ENCODE results near the gene ZNF205. TPM values are rescaled to one million over a fixed set of nuclear protein-coding genes. Genes with fewer than 3 reads are reported as not detected.

ZNF205 gene
- total RNA-seq, 1 experiment from 2014 or later, result 17.0 TPM

- Histone ChIP-seq H3K27ac (ENCODE audit: low read depth, low read length) (no peak overlapping the region), H3K9ac (ENCODE audit: low read length) (no peak overlapping the region), H3K4me1 (ENCODE audit: control insufficient read depth in 1 of 2, insufficient read depth in 2 of 2, low read length in 2 of 2) (no peaks in the 10 kb centered on the region), H3K79me2 (ENCODE audit: insufficient read depth, low read length) (no peaks in the 10 kb centered on the region), H3K9me3 (ENCODE audit: control insufficient read depth in 1 of 2, insufficient read depth in 1 of 2, low read depth in 1 of 2, low read length in 2 of 2) (no peaks in the 10 kb centered on the region), H4K20me1 (ENCODE audit: insufficient read depth) (no peaks in the 10 kb centered on the region), H3K4me2 (ENCODE audit: low read length) (no peak overlapping the region), H2AFZ (ENCODE audit: low read depth, low read length, poor library complexity, severe bottlenecking) (no peak overlapping the region), H3K4me3 (replicated peaks in 1 of 2; ENCODE audit: low read depth in 1 of 2, low read length in 2 of 2) (no peak overlapping the region), H3K9me2 (ENCODE audit: insufficient read depth) (no peaks in the 10 kb centered on the region), H3K27me3 (ENCODE audit: insufficient read depth, low read length) (no peaks in the 10 kb centered on the region), H3K36me3 (ENCODE audit: control insufficient read depth in 1 of 2, insufficient read depth in 2 of 2, low read length in 2 of 2) (no peaks in the 10 kb centered on the region)
- intact Hi-C loops (cut with micrococcal nuclease), result no loop called here
- TF ChIP-seq RAD21 (IDR thresholded peaks at IDR 0.05; ENCODE audit: low read depth) (peak; percentile 34; the same call in 1 of the 2 replicates), SIN3A (IDR thresholded peaks at IDR 0.05; ENCODE audit: low read depth) (no peak), CTCF (IDR thresholded peaks at IDR 0.05 in 2 of 3, conservative IDR thresholded peaks at IDR 0.05 in 1 of 3; ENCODE audit: borderline replicate concordance in 1 of 3, insufficient read depth in 1 of 3, low read depth in 2 of 3, low read length in 2 of 3) (peak; percentile 42 to 50 (median 44); a peak in 5 of 6 replicates), ELF1 (IDR thresholded peaks at IDR 0.05; ENCODE audit: borderline replicate concordance, low read depth) (no peak), FOSL1 (IDR thresholded peaks at IDR 0.05; ENCODE audit: low read depth) (no peak)
- DNase-seq (ENCODE audit: low read depth, low spot score) (no peak), ATAC-seq (peak; percentile 68)
- ChIA-PET RAD21 (ENCODE audit: low non-redundant PET in 1 of 2, low total read pairs in 2 of 2, uncharacterized antibody in 2 of 2, unreplicated experiment in 2 of 2) (no interaction called here), CTCF (interaction anchor here (0.5 to 1.3 kb wide), 3 partner anchors 10 to 59 kb away, joined by 3 read pairs; no protein-coding TSS in a partner anchor), POLR2A (no interaction called here)
- BruUV-seq (replicated peaks), result no TSS peak
Observed at GRCh38 chr16:3087243-3088235, 24.8 kb upstream of the ZNF205 start.

DNA sequence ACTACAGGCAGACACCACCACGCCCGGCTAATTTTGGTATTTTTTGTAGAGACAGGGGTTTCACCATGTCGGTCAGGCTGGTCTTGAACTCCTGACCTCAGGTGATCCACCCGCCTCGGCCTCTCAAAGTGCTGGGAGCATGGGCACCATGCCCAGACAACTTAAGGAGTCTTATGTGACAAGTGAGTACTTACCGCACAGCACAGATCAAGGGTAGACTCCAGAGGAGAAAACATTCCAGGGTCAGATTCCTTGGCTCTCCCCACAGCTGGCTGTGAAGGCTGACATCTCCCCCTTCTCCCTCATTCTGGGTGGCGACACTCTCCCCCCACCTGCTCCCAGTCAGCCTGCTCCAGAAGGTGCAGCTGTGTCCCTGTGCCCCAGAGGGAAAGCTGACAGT is 23.9 kb upstream of the ZNF205 start:
- Histone ChIP-seq H3K79me2 (ENCODE audit: insufficient read depth, low read length) (no peaks in the 10 kb centered on the region), H3K4me1 (ENCODE audit: control insufficient read depth in 1 of 2, insufficient read depth in 2 of 2, low read length in 2 of 2) (no peaks in the 10 kb centered on the region), H3K27me3 (ENCODE audit: insufficient read depth, low read length) (no peaks in the 10 kb centered on the region), H3K9me3 (ENCODE audit: control insufficient read depth in 1 of 2, insufficient read depth in 1 of 2, low read depth in 1 of 2, low read length in 2 of 2) (no peaks in the 10 kb centered on the region), H3K4me2 (ENCODE audit: low read length) (no peak overlapping the region), H4K20me1 (ENCODE audit: insufficient read depth) (no peaks in the 10 kb centered on the region), H2AFZ (ENCODE audit: low read depth, low read length, poor library complexity, severe bottlenecking) (no peak overlapping the region), H3K9me2 (ENCODE audit: insufficient read depth) (no peaks in the 10 kb centered on the region), H3K27ac (ENCODE audit: low read depth, low read length) (no peak overlapping the region), H3K9ac (ENCODE audit: low read length) (no peak overlapping the region), H3K4me3 (replicated peaks in 1 of 2; ENCODE audit: low read depth in 1 of 2, low read length in 2 of 2) (no peak overlapping the region), H3K36me3 (ENCODE audit: control insufficient read depth in 1 of 2, insufficient read depth in 2 of 2, low read length in 2 of 2) (no peaks in the 10 kb centered on the region)
- intact Hi-C loops (cut with micrococcal nuclease), result no loop called here
- RAD21 ChIA-PET (ENCODE audit: low non-redundant PET in 1 of 2, low total read pairs in 2 of 2, uncharacterized antibody in 2 of 2, unreplicated experiment in 2 of 2), result no interaction called here
- ATAC-seq (no peak), DNase-seq (ENCODE audit: low read depth, low spot score) (no peak)
- no TSS peak for BruUV-seq (replicated peaks)
- CTCF ChIA-PET, result no interaction called here
- POLR2A ChIA-PET, result no interaction called here
- TF ChIP-seq CBX3 (IDR thresholded peaks at IDR 0.05; ENCODE audit: low read depth) (no peak), RAD21 (IDR thresholded peaks at IDR 0.05; ENCODE audit: low read depth) (no peak), CEBPB (IDR thresholded peaks at IDR 0.05; ENCODE audit: low read depth) (no peak), CTCF (IDR thresholded peaks at IDR 0.05 in 2 of 3, conservative IDR thresholded peaks at IDR 0.05 in 1 of 3; ENCODE audit: borderline replicate concordance in 1 of 3, insufficient read depth in 1 of 3, low read depth in 2 of 3, low read length in 2 of 3) (no peak), YY1 (IDR thresholded peaks at IDR 0.05; ENCODE audit: extremely low read depth, insufficient replicate concordance, low read depth, low read length) (no peak), SP1 (IDR thresholded peaks at IDR 0.05; ENCODE audit: low read depth) (no peak), FOSL1 (IDR thresholded peaks at IDR 0.05; ENCODE audit: low read depth) (no peak), JUND (IDR thresholded peaks at IDR 0.05) (no peak)
- TF ChIP-seq, protein P1, sequence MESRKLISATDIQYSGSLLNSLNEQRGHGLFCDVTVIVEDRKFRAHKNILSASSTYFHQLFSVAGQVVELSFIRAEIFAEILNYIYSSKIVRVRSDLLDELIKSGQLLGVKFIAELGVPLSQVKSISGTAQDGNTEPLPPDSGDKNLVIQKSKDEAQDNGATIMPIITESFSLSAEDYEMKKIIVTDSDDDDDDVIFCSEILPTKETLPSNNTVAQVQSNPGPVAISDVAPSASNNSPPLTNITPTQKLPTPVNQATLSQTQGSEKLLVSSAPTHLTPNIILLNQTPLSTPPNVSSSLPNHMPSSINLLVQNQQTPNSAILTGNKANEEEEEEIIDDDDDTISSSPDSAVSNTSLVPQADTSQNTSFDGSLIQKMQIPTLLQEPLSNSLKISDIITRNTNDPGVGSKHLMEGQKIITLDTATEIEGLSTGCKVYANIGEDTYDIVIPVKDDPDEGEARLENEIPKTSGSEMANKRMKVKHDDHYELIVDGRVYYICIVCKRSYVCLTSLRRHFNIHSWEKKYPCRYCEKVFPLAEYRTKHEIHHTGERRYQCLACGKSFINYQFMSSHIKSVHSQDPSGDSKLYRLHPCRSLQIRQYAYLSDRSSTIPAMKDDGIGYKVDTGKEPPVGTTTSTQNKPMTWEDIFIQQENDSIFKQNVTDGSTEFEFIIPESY (IDR thresholded peaks at IDR 0.05; ENCODE audit: extremely low read depth, insufficient replicate concordance, low read length), result no peak
